PC-3 (cell line): ENCODE data around the gene SMPX. TPM values are rescaled to one million over a fixed set of nuclear protein-coding genes. Genes with fewer than 3 reads are reported as not detected.

Experiments used
- ATAC-seq: fragments of 200-7000 bp; cut with Tn5 transposase; 2 replicates; pipeline ENCODE4 v1.9.1; 2020; ENCODE audit warnings: mild to moderate bottlenecking, moderate library complexity
- BruUV-seq: library from RNA; stranded (reverse); fragments of 400-500 nt; replicated peaks from 2 replicates; lab custom pipeline; 2021; lab: Mats Ljungman, UMichigan
- CTCF ChIA-PET: fragments of 300-600 bp; sonication (Branson Sonifier 250); formaldehyde crosslinking; loops from one replicate; lab custom pipeline; 2022; ENCODE audit warnings: antibody characterized with exemption; lab: Charles Lee
- POLR2A ChIA-PET: fragments of 300-600 bp; sonication (Branson Sonifier 250); formaldehyde crosslinking; loops from one replicate; lab custom pipeline; 2022; ENCODE audit warnings: antibody characterized with exemption; ENCODE audit not compliant: unreplicated experiment; lab: Charles Lee
- DNase-seq: peaks from one replicate; pipeline ENCODE4 v3.0.0-alpha.2; 2015
- H2AFZ ChIP-seq: fragments of 300-600 bp; sonication (generic); 2 replicates; pipeline ENCODE4 v1.6.0; 2016; ENCODE audit warnings: antibody characterized with exemption, low read length
- H3F3A ChIP-seq: fragments of 300-600 bp; sonication (generic); one replicate; pipeline ENCODE4 v1.6.0; 2017; ENCODE audit warnings: antibody characterized with exemption, low read length, control low read depth, mild to moderate bottlenecking; ENCODE audit not compliant: unreplicated experiment
- H3K27ac ChIP-seq: fragments of 300-600 bp; sonication (generic); 2 replicates; pipeline ENCODE4 v1.5.1; 2016; ENCODE audit warnings: mild to moderate bottlenecking, low read length
- H3K27me3 ChIP-seq: fragments of 300-600 bp; sonication (generic); 2 replicates; pipeline ENCODE4 v1.6.1; 2016; ENCODE audit warnings: low read length, mixed read lengths
- H3K36me3 ChIP-seq: fragments of 300-600 bp; sonication (generic); 2 replicates; pipeline ENCODE4 v1.6.1; 2016; ENCODE audit warnings: low read depth, mixed run types, low read length, mixed read lengths
- H3K4me1 ChIP-seq: fragments of 300-600 bp; sonication (generic); 2 replicates; pipeline ENCODE4 v1.5.1; 2016; ENCODE audit warnings: low read length; ENCODE audit not compliant: insufficient read depth
- H3K4me2 ChIP-seq: fragments of 300-600 bp; sonication (generic); 2 replicates; pipeline ENCODE4 v1.6.0; 2016; ENCODE audit warnings: low read length
- H3K4me3 ChIP-seq: fragments of 300-600 bp; sonication (generic); 2 replicates; pipeline ENCODE4 v1.5.1; 2016; ENCODE audit warnings: mild to moderate bottlenecking, low read length, mixed read lengths
- H3K79me2 ChIP-seq: fragments of 300-600 bp; sonication (generic); 2 replicates; pipeline ENCODE4 v1.6.1; 2017; ENCODE audit warnings: low read length, mixed read lengths
- H3K9ac ChIP-seq: fragments of 300-600 bp; sonication (generic); 2 replicates; pipeline ENCODE4 v1.6.0; 2016; ENCODE audit warnings: mild to moderate bottlenecking, low read length
- H3K9me2 ChIP-seq: fragments of 300-600 bp; sonication (generic); replicated peaks from 2 replicates; pipeline ENCODE4 v1.6.1; 2016; ENCODE audit warnings: mixed run types, low read length, mixed read lengths
- H3K9me3 ChIP-seq: fragments of 300-600 bp; sonication (generic); 2 replicates; pipeline ENCODE4 v1.6.1; 2016; ENCODE audit warnings: low read length, mixed read lengths
- H4K20me1 ChIP-seq: fragments of 300-600 bp; sonication (generic); 2 replicates; pipeline ENCODE4 v1.6.1; 2016; ENCODE audit warnings: low read length, mixed read lengths
- EZH2 ChIP-seq: fragments of 300-600 bp; sonication (generic); IDR thresholded peaks from one replicate; pipeline ENCODE4 v1.6.1; 2017; ENCODE audit warnings: antibody characterized with exemption, mild to moderate bottlenecking, low read length; ENCODE audit not compliant: unreplicated experiment
- EZH2phosphoT487 ChIP-seq: fragments of 300-600 bp; sonication (generic); IDR thresholded peaks from 2 replicates; pipeline ENCODE4 v1.6.1; 2018; ENCODE audit warnings: mild to moderate bottlenecking, antibody characterized with exemption, low read length, borderline replicate concordance
- intact Hi-C: fragments of 100-400 bp; cut with micrococcal nuclease; formaldehyde crosslinking; loops from 2 replicates; pipeline ENCODE4 v1.9.0; 2023
- total RNA-seq: library from RNA; depleted of rRNA; stranded (reverse); fragments of >200 nt; gene quantifications from 2 replicates; pipeline ENCODE4 v1.2.3, GENCODE V29; 2014
- TF ChIP-seq, protein P1 (sequence below): fragments of 300-600 bp; sonication (generic); conservative IDR thresholded peaks from 2 replicates; pipeline ENCODE4 v1.5.1; 2017; ENCODE audit warnings: antibody characterized with exemption, low read depth, mild to moderate bottlenecking, low read length

Gene SMPX
- total RNA-seq, 1 experiment from 2014 or later: not detected

DNA sequence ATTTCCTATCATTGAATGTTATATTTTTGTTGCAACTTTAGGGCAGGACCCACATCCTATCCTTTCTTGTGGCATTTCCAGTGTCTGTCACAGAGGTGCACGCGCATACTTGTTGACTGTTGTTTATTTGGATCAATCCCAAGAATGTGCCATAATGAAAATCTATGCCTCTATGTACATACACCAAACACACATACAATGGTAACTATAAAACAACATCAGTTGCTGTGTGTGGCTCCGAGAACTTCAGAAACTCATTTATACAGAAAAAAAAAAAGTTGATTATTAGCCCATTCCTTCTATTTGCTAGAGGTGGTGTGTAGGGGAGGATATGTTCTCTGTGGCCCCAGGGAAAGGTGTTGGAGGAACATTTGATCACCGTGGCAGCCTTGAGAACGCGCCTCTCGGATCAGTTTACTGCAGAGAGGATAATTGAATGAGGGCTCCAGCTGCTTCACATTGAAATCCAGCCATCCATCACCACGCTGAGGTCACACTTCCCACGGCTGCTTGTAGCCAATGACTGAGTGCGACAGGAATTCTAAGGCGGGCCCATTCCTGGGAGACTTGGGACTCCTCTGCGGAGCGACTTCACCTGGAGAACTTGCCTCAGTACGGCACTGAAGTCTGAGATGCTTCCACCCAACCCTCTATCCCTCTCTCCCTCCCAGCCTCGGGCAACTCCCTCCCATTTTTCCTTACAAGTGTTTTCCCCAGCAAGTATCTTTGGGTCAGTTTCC, 19.5 kb downstream of the SMPX start:
- no peak for TF ChIP-seq EZH2phosphoT487
- TF ChIP-seq EZH2: no peak
- TF ChIP-seq, protein P1, sequence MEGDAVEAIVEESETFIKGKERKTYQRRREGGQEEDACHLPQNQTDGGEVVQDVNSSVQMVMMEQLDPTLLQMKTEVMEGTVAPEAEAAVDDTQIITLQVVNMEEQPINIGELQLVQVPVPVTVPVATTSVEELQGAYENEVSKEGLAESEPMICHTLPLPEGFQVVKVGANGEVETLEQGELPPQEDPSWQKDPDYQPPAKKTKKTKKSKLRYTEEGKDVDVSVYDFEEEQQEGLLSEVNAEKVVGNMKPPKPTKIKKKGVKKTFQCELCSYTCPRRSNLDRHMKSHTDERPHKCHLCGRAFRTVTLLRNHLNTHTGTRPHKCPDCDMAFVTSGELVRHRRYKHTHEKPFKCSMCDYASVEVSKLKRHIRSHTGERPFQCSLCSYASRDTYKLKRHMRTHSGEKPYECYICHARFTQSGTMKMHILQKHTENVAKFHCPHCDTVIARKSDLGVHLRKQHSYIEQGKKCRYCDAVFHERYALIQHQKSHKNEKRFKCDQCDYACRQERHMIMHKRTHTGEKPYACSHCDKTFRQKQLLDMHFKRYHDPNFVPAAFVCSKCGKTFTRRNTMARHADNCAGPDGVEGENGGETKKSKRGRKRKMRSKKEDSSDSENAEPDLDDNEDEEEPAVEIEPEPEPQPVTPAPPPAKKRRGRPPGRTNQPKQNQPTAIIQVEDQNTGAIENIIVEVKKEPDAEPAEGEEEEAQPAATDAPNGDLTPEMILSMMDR: no peak
- H3K9me3 ChIP-seq: no peaks in the 10 kb centered on the region
- H3K27me3 ChIP-seq: no peaks in the 10 kb centered on the region
- no peak overlapping the region for H3K9ac ChIP-seq
- peaks cover 5% of the 10 kb centered on the region; the same call in 1 of the 2 replicates for H3K4me1 ChIP-seq
- ChIA-PET CTCF (no interaction called here), POLR2A (no interaction called here)
- intact Hi-C loops: no loop called here
- H3K4me2 ChIP-seq: no peak overlapping the region
- H3K36me3 ChIP-seq: no peaks in the 10 kb centered on the region
- no peaks in the 10 kb centered on the region for H3K9me2 ChIP-seq
- ATAC-seq (no peak), DNase-seq (no peak)
- H3K79me2 ChIP-seq: no peaks in the 10 kb centered on the region
- H3K27ac ChIP-seq: no peak overlapping the region
- H3F3A ChIP-seq: no peaks in the 10 kb centered on the region
- no TSS peak for BruUV-seq
- H3K4me3 ChIP-seq: no peak overlapping the region
- H4K20me1 ChIP-seq: no peaks in the 10 kb centered on the region
- H2AFZ ChIP-seq: no peak overlapping the region

DNA sequence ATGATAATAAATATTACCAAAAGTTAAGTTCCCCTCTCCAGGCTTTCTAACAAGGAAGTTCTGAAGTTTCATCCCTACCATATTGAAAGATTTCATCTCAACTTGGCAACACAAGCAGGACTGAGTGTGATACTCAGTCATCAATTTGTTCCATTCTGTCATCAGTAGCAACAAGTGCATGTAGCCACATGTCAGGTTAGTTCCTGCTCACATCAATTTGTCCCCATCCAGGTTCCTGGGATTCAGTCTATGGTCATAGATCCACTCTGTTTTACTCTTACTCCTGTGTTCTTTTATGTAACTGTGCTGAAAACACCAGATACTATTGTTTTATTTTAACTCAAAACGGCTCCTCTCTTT, 22.2 kb downstream of the SMPX start:
- no peaks in the 10 kb centered on the region for H3K9me2 ChIP-seq
- H3F3A ChIP-seq: no peaks in the 10 kb centered on the region
- DNase-seq (no peak), ATAC-seq (no peak)
- TF ChIP-seq EZH2phosphoT487: no peak
- TF ChIP-seq EZH2: no peak
- TF ChIP-seq, protein P1: no peak
- H2AFZ ChIP-seq: no peak overlapping the region
- ChIA-PET CTCF (no interaction called here), POLR2A (no interaction called here)
- peaks cover 5% of the 10 kb centered on the region; the same call in 1 of the 2 replicates for H3K4me1 ChIP-seq
- H3K9ac ChIP-seq: no peak overlapping the region
- H3K4me3 ChIP-seq: no peak overlapping the region
- H3K27me3 ChIP-seq: no peaks in the 10 kb centered on the region
- BruUV-seq: no TSS peak
- no peak overlapping the region for H3K4me2 ChIP-seq
- no peaks in the 10 kb centered on the region for H3K79me2 ChIP-seq
- H4K20me1 ChIP-seq: no peaks in the 10 kb centered on the region
- H3K36me3 ChIP-seq: no peaks in the 10 kb centered on the region
- no peaks in the 10 kb centered on the region for H3K9me3 ChIP-seq
- intact Hi-C loops: no loop called here
- H3K27ac ChIP-seq: no peak overlapping the region

DNA sequence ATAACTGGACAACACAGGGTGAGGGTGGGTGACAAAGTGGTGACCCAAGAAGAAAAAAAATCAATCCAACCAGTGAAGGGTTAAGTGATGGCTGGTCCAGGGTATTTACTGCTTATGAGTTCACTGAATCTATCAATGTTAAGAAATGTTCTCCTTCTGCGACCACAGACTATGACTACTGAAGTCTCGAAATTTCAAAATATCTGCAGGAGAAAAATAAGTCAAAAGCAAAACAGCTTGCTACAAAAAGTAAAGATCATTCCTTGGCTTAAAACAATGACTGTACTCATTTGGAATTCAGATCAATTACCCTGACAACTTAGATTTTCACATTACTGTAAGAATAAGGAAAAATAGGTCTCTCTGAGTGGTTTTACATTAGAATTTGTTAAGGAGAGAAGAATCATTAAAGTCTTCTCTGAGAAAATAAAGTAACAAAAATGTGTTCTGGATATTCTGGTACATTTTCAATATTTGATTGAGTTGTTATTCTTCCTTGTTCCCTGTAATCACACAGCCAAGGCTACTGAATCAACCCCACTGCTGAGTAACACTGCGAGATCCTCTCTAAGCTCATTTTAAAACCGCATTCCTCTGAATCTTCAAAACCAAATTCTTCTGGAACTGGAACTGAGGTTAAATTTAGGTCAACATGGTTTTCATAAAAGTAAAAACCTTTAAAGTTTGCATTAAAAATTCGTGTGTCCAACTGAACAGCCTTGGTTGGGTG, 22.7 kb downstream of the SMPX start:
- Histone ChIP-seq H3K4me3 (no peak overlapping the region), H3K36me3 (no peaks in the 10 kb centered on the region), H2AFZ (no peak overlapping the region), H3K4me1 (peaks cover 5% of the 10 kb centered on the region; the same call in 1 of the 2 replicates), H4K20me1 (no peaks in the 10 kb centered on the region), H3K79me2 (no peaks in the 10 kb centered on the region), H3K4me2 (no peak overlapping the region), H3K9me2 (no peaks in the 10 kb centered on the region), H3K27ac (no peak overlapping the region), H3K9ac (no peak overlapping the region), H3K9me3 (no peaks in the 10 kb centered on the region), H3F3A (no peaks in the 10 kb centered on the region), H3K27me3 (no peaks in the 10 kb centered on the region)
- BruUV-seq: no TSS peak
- CTCF ChIA-PET: no interaction called here
- no peak for ATAC-seq
- no peak for DNase-seq
- TF ChIP-seq EZH2phosphoT487: no peak
- TF ChIP-seq EZH2: no peak
- TF ChIP-seq, protein P1: no peak
- intact Hi-C loops: no loop called here
- POLR2A ChIA-PET: no interaction called here
